GM20000 (cell line): ENCODE data around the gene ASF1B.

ENCODE experiments used
- DNase-seq: peaks from one replicate; pipeline ENCODE4 v3.0.0; 2012; ENCODE audit warnings: low spot score
- CTCF ChIP-seq: IDR thresholded peaks from 2 replicates; pipeline ENCODE4 v1.5.1; 2012; ENCODE audit warnings: mild to moderate bottlenecking, control low read depth; ENCODE audit errors: extremely low read depth, missing control alignments

Gene ASF1B

GRCh38 chr19:14127929-14128509 lies 8.4 kb downstream of the ASF1B start:
- DNase-seq, result no peak
- no peak for TF ChIP-seq CTCF

- no peak for TF ChIP-seq CTCF
- DNase-seq, result no peak
Measured at GRCh38 chr19:14127176-14127575, 9.2 kb downstream of the ASF1B start.

- no peak for TF ChIP-seq CTCF
- DNase-seq, result no peak
Measured at GRCh38 chr19:14122924-14123323, 13.5 kb downstream of the ASF1B start.

GRCh38 chr19:14120497-14120780 lies 15.9 kb downstream of the ASF1B start:
- DNase-seq, result no peak
- TF ChIP-seq CTCF, result no peak

- TF ChIP-seq CTCF, result no peak
- no peak for DNase-seq
Measured at GRCh38 chr19:14119644-14120496, 16.5 kb downstream of the ASF1B start.

GRCh38 chr19:14119146-14119545 lies 17.2 kb downstream of the ASF1B start:
- TF ChIP-seq CTCF, result no peak
- DNase-seq, result no peak

GRCh38 chr19:14118165-14119051 lies 18.0 kb downstream of the ASF1B start:
- DNase-seq, result no peak
- TF ChIP-seq CTCF, result no peak
